Measurements from ENCODE around the gene DNASE2. TPM values are rescaled to one million over a fixed set of nuclear protein-coding genes. Genes with fewer than 3 reads are reported as not detected.

The DNASE2 gene
- total RNA-seq, 1 experiment from 2014 or later, result 78.9 TPM

DNA sequence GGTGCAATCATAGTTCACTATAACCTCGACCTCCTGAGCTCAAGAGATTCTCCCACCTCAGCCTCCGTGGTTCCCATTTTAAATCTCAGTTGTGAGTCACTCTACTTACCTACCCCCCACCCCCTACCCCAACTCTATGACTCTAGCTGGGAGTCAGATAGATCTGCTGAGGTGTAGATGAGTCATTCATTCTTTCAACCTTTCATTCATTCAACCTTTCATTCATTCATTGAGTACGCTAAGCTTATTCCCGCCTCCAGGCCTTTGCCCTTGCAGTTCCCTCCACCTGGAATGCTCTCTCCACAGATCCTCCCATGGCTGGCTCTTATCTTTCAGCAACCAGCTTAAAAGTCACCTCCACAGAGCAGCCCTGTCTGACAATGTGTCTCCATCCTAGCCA is 44.0 kb downstream of the DNASE2 start:
- TF ChIP-seq POLR2AphosphoS5 (IDR thresholded peaks at IDR 0.05; ENCODE audit: low read depth, low read length) (no peak), REST (IDR thresholded peaks at IDR 0.05; ENCODE audit: insufficient read depth in 1 of 2, low read depth in 2 of 2, low read length in 1 of 2) (no peak), TCF7L2 (IDR thresholded peaks at IDR 0.05; ENCODE audit: low read depth, low read length) (no peak), SIN3A (IDR thresholded peaks at IDR 0.05; ENCODE audit: borderline replicate concordance, insufficient read depth, low read depth, low read length) (no peak)
- TF ChIP-seq, protein P1, sequence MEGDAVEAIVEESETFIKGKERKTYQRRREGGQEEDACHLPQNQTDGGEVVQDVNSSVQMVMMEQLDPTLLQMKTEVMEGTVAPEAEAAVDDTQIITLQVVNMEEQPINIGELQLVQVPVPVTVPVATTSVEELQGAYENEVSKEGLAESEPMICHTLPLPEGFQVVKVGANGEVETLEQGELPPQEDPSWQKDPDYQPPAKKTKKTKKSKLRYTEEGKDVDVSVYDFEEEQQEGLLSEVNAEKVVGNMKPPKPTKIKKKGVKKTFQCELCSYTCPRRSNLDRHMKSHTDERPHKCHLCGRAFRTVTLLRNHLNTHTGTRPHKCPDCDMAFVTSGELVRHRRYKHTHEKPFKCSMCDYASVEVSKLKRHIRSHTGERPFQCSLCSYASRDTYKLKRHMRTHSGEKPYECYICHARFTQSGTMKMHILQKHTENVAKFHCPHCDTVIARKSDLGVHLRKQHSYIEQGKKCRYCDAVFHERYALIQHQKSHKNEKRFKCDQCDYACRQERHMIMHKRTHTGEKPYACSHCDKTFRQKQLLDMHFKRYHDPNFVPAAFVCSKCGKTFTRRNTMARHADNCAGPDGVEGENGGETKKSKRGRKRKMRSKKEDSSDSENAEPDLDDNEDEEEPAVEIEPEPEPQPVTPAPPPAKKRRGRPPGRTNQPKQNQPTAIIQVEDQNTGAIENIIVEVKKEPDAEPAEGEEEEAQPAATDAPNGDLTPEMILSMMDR (IDR thresholded peaks at IDR 0.05), result no peak
- intact Hi-C loops (cut with micrococcal nuclease; ENCODE audit: unreplicated experiment) (no loop called here), in situ Hi-C loops (cut with HindIII; ENCODE audit: low pct_unique_long_range_greater_than_20kb, low sequenced_read_pairs) (no loop called here)
- DNase-seq (ENCODE audit: low read depth, low spot score) (no peak), ATAC-seq (no peak)
- peaks cover 4% of the 10 kb centered on the region for H3K4me1 ChIP-seq (ENCODE audit: control insufficient read depth, insufficient read depth, low read length)
- H3K36me3 ChIP-seq (ENCODE audit: control insufficient read depth, insufficient read depth, low read length), result no peaks in the 10 kb centered on the region; the same call in 1 of the 2 replicates
- no TSS peak for BruUV-seq (replicated peaks)
- ChIA-PET CTCF (no interaction called here), POLR2A (interaction anchor here (0.6 kb wide), 2 partner anchors 91 to 441 kb away, joined by 4 to 5 read pairs; no protein-coding TSS in a partner anchor)
- H3K9me3 ChIP-seq (ENCODE audit: control insufficient read depth, insufficient read depth, low read depth, low read length), result no peaks in the 10 kb centered on the region
- no peaks in the 10 kb centered on the region; the same call in 1 of the 2 replicates for H3K27me3 ChIP-seq (ENCODE audit: control insufficient read depth, insufficient read depth, low read length)
- no peak overlapping the region for H3K27ac ChIP-seq (ENCODE audit: low read length)
- no peak overlapping the region for H3K4me3 ChIP-seq (ENCODE audit: low read depth in 2 of 2, low read length in 2 of 2)

DNA sequence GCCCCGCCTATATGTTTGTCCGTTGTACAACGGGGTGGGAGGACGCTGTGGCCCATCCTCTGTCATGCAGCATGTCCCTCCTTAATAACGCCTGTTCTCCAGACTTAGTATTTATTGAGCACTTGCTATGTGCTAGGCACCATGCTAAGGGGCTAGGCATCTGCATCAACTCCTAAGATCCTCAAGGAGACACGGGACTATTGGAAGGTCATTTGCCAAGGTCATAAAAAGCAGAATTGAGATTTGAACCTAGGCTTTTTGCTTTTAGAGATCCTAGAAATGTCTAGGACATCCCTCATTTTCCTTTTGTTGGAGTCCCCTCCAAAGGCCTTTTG is 44.8 kb downstream of the DNASE2 start:
- DNase-seq (ENCODE audit: low read depth, low spot score), result no peak
- BruUV-seq (replicated peaks), result no TSS peak
- intact Hi-C loops (cut with micrococcal nuclease; ENCODE audit: unreplicated experiment), result no loop called here
- ChIA-PET POLR2A (no interaction called here), CTCF (no interaction called here)
- in situ Hi-C loops (cut with HindIII; ENCODE audit: low pct_unique_long_range_greater_than_20kb, low sequenced_read_pairs), result no loop called here
- Histone ChIP-seq H3K4me1 (ENCODE audit: control insufficient read depth, insufficient read depth, low read length) (peaks cover 4% of the 10 kb centered on the region), H3K27ac (ENCODE audit: low read length) (no peak overlapping the region), H3K36me3 (ENCODE audit: control insufficient read depth, insufficient read depth, low read length) (no peaks in the 10 kb centered on the region; the same call in 1 of the 2 replicates), H3K9me3 (ENCODE audit: control insufficient read depth, insufficient read depth, low read depth, low read length) (no peaks in the 10 kb centered on the region), H3K27me3 (ENCODE audit: control insufficient read depth, insufficient read depth, low read length) (no peaks in the 10 kb centered on the region; the same call in 1 of the 2 replicates), H3K4me3 (ENCODE audit: low read depth in 2 of 2, low read length in 2 of 2) (peak overlapping the region; percentile 39 to 58; a peak in 3 of 4 replicates)
- no peak for TF ChIP-seq SIN3A (IDR thresholded peaks at IDR 0.05; ENCODE audit: borderline replicate concordance, insufficient read depth, low read depth, low read length)
- no peak for TF ChIP-seq REST (IDR thresholded peaks at IDR 0.05; ENCODE audit: insufficient read depth in 1 of 2, low read depth in 2 of 2, low read length in 1 of 2)
- TF ChIP-seq TCF7L2 (IDR thresholded peaks at IDR 0.05; ENCODE audit: low read depth, low read length), result no peak
- TF ChIP-seq, protein P1 (IDR thresholded peaks at IDR 0.05), result no peak
- TF ChIP-seq POLR2AphosphoS5 (IDR thresholded peaks at IDR 0.05; ENCODE audit: low read depth, low read length), result no peak
- no peak for ATAC-seq
